Heart right ventricle (tissue), 16 donors: ENCODE results near the gene EDN2. TPM values are rescaled to one million over a fixed set of nuclear protein-coding genes. Genes with fewer than 3 reads are reported as not detected.

Experiments used
- ATAC-seq, 8 donors: fragments of 200-7000 bp; cut with Tn5 transposase; one replicate each; pipeline ENCODE4 v1.9.1; 2020; ENCODE audit warnings: mild to moderate bottlenecking in 8 of 8, moderate library complexity in 8 of 8, moderate number of reproducible peaks in 1 of 8
- DNase-seq, 2 donors: peaks; one replicate each; pipeline ENCODE4 v3.0.0-alpha.2; 2020
- H3K27ac ChIP-seq, 10 donors: fragments of 200-600 bp; sonication (generic) in 2 of 10; one replicate each; pipeline versions ENCODE4 v1.5.0 to v1.8.0; 2020 to 2022; ENCODE audit warnings: mild to moderate bottlenecking in 3 of 10
- H3K27me3 ChIP-seq, 7 donors: fragments of 200-600 bp; one replicate each; pipeline ENCODE4 v1.8.0; 2021 to 2022; ENCODE audit warnings: mild to moderate bottlenecking in 2 of 7
- H3K36me3 ChIP-seq, 9 donors: fragments of 200-600 bp; sonication (generic) in 1 of 9; one replicate each; pipeline versions ENCODE4 v1.5.0 to v1.8.0; 2020 to 2022; ENCODE audit warnings: mild to moderate bottlenecking in 2 of 9
- H3K4me1 ChIP-seq, 9 donors: fragments of 200-600 bp; sonication (generic) in 1 of 9; one replicate each; pipeline versions ENCODE4 v1.5.0 to v1.8.0; 2020 to 2022; ENCODE audit warnings: mild to moderate bottlenecking in 4 of 9
- H3K4me3 ChIP-seq, 10 donors: fragments of 200-600 bp; sonication (generic) in 2 of 10; one replicate each; pipeline versions ENCODE4 v1.5.0 to v1.8.0; 2020 to 2022; ENCODE audit warnings: mild to moderate bottlenecking in 7 of 10, moderate library complexity in 2 of 10
- H3K9me3 ChIP-seq, 11 donors: fragments of 200-600 bp in 10 of 11; sonication (generic) in 2 of 11; one replicate each; pipeline versions ENCODE4 v1.5.0 to v1.8.0; 2013 to 2022; ENCODE audit warnings: mild to moderate bottlenecking in 2 of 11, control low read depth in 1 of 11, moderate library complexity in 1 of 11
- WGBS, 2 donors: extraction: QIAGEN DNeasy Blood & Tissue Kit; methylation state at CpG; one replicate each; pipeline ENCODE4 v1.1.7; 2013; ENCODE audit warnings: inconsistent platforms in 1 of 2; 5-methylcytosine and 5-hydroxymethylcytosine counted together
- intact Hi-C, 10 donors: fragments of 100-400 bp; cut with DNase I; formaldehyde crosslinking; loops; one replicate each; pipeline versions ENCODE4 v1.11.1 to v1.14.2; 2022
- polyA plus RNA-seq, 2 donors: library from polyadenylated mRNA; stranded (reverse); fragments of 200-250 nt; gene quantifications; one replicate each; pipeline ENCODE4 v1.2.3, GENCODE V29; 2013
- total RNA-seq, 10 donors: library from RNA; stranded (reverse); fragmentation: NEBNext Ultra II Directional in 3 of 10; extraction: Animal tissue kit (Norgen Biotek cat#: 25700) in 3 of 10; gene quantifications; one replicate each; pipeline versions ENCODE4 v1.2.1 to v1.2.4, GENCODE V29; 2021 to 2023
- TF ChIP-seq, protein P1 (sequence below), 9 donors: fragments of 200-600 bp; sonication (generic) in 2 of 9; IDR thresholded peaks; one replicate each; pipeline versions ENCODE4 v1.5.0 to v1.8.0; 2021 to 2022; ENCODE audit warnings: antibody characterized with exemption in 9 of 9, mild to moderate bottlenecking in 5 of 9, moderate library complexity in 1 of 9
- donor health status: Arrhythmogenic right ventricular cardiomyopathy.
- donor health status: ischemic (EF 13 %, LVEDD 7.1; RV severe dilation, severe dysfunction).
- donor health status: healthy with polysubstance abuse.
- donor health status: DM: no; HTN: yes; CAD: no.
- donor health status: DM: no; HTN: no; CAD: no.
- donor health status: ischemic (EF 25% LVEDD 6.9; RV normal size, moderate dysfunction).
- donor health status: ischemic (EF 25% LVEDD 5.7; RV mildly dilated, moderate dysfunction).
- donor health status: healthy.
- donor health status: DM: yes; HTN: yes; CAD: no.
- donor health status: Ischemic cardiomyopathy.
- donor health status: ischemic (EF 35%, LVEDD 5.7; RV mildly dilated, moderate dysfunction).
- donor health status: nonischemic (EF 11% LVEDD 7.7; RV severe dilation, severe dysfunction).
- donor health status: DM: yes; HTN: yes; CAD: no.
- donor health status: PGD.
- donor health status: ischemic (EF 29% LVEDD 5.4; RV normal size, mild dysfunction).
- donor health status: nonischemic (EF 23%, LVEDD 6.1; RV moderate dilation, normal function).

The EDN2 gene
- total and polyA plus RNA-seq, 12 donors = 0.30 to 8.5 (median 1.0) TPM; not detected in 5

DNA sequence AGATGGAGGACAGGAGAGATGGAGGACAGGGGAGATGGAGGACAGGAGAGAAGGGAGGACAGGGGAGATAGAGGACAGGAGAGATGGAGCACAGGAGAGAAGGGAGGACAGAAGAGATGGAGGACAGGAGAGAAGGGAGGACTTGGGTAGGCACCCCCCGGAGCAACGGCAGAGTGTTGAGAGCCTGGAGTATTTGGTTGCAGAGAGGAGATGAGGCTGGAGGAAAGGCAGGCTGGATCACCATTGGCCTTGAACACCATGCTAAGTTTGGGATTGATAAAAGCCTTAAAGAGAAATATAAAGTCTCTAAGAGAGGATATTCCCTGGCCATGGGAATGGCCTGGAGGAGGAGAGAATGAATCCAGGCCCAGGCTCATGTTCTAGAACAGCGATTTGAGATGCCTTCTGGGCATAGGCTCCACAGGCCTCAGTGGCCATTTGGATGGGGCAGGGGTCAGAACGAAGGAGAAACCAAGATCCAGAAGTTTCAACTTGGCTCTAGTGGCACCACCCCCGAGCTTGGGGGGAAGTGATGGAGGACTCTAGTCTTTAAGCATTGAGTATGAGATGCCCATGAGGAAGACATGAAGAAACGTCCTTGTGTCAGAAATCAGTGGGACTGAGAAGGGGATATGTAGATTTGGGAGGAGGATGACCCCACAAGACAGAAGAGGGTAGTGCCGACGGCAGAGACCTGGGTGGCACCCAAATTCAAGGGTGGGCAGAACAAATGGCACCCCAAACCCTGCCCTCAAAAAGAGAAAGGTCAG, 47.9 kb upstream of the EDN2 start:
- ATAC-seq = no peak
- 89 to 95% methylated on average over 8 of the region's 8 CpGs for WGBS, 2 donors
- intact Hi-C loops = no loop called here

DNA sequence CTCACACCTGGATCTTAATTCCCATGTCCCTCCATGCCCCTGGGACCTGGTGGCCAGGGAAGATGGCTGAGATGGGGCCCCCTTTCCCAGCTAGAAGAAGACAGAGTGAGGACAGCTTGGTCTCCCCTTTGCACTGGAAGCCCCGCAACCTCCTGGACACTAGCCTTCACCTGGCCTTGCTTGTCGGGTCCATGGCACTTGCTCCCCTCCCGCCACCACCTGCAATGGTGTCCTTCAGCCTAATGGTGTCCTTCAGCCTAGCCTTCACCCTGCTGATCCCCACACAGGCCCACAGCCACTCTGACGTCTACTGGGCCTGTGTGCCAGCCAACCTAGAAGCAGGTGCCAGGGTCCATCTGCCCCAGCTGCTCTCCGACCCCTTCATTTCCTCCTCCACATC, 45.9 kb upstream of the EDN2 start:
- DNase-seq = no peak
- Histone ChIP-seq H3K36me3 (no peaks in the 10 kb centered on the region), H3K9me3 (no peaks in the 10 kb centered on the region), H3K27me3 (no peaks in the 10 kb centered on the region), H3K4me3 (no peak overlapping the region), H3K4me1 (peaks cover 0 to 2% (median 0%) of the 10 kb centered on the region in 9 donors), H3K27ac (no peak overlapping the region)
- no peak for ATAC-seq
- intact Hi-C loops = no loop called here
- WGBS, 2 donors = 90 to 95% methylated on average over 5 of the region's 5 CpGs
- TF ChIP-seq, protein P1, sequence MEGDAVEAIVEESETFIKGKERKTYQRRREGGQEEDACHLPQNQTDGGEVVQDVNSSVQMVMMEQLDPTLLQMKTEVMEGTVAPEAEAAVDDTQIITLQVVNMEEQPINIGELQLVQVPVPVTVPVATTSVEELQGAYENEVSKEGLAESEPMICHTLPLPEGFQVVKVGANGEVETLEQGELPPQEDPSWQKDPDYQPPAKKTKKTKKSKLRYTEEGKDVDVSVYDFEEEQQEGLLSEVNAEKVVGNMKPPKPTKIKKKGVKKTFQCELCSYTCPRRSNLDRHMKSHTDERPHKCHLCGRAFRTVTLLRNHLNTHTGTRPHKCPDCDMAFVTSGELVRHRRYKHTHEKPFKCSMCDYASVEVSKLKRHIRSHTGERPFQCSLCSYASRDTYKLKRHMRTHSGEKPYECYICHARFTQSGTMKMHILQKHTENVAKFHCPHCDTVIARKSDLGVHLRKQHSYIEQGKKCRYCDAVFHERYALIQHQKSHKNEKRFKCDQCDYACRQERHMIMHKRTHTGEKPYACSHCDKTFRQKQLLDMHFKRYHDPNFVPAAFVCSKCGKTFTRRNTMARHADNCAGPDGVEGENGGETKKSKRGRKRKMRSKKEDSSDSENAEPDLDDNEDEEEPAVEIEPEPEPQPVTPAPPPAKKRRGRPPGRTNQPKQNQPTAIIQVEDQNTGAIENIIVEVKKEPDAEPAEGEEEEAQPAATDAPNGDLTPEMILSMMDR (IDR thresholded peaks at IDR 0.05) = no peak

More for the DNA sequence above, 47.9 kb upstream of the EDN2 start:
- TF ChIP-seq, protein P1 (IDR thresholded peaks at IDR 0.05) = no peak
- no peak overlapping the region for H3K4me3 ChIP-seq
- no peak for DNase-seq
- no peaks in the 10 kb centered on the region for H3K27me3 ChIP-seq
- H3K9me3 ChIP-seq = no peaks in the 10 kb centered on the region
- H3K4me1 ChIP-seq = peaks cover 0 to 21% (median 13%) of the 10 kb centered on the region in 9 donors
- no peak overlapping the region for H3K27ac ChIP-seq
- no peaks in the 10 kb centered on the region for H3K36me3 ChIP-seq

DNA sequence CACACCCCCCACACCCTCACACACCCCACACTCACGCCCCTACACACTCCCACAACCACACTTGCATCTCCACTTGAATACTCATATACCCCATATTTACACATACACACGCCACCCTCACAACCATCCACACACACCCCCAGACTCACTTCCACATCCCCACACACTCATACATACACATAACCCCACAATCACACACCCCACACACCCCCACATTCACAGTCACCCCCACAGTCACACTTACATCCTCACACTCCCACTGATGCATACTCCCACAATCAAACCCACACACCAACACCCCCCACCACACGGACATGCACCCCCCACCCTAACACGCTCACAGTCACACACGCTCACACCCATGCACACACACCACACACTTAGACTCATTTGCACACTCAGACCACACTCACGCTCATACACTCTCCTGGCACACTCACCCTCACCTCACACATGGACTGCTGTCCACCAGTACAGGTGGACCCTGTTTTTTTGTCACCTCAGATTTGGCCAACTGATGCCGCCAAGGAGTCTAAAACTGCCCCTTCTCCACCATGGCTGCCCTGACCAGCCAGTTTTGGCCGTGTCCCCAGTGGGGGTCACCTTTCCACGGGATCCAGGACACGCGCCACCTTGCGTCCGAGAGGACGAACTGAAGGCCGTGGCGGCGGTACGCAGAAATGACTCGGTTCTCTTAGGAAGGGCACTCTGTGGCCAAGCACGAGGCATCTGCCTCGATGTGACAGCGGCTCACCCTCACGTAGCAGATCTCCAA, 45.3 kb upstream of the EDN2 start:
- no peaks in the 10 kb centered on the region for H3K27me3 ChIP-seq
- WGBS, 2 donors = 90 to 95% methylated on average over 23 of the region's 23 CpGs
- TF ChIP-seq, protein P1 (IDR thresholded peaks at IDR 0.05) = no peak
- intact Hi-C loops = no loop called here
- ATAC-seq = no peak
- H3K4me3 ChIP-seq = no peak overlapping the region
- no peak for DNase-seq
- no peaks in the 10 kb centered on the region for H3K9me3 ChIP-seq
- H3K36me3 ChIP-seq = peaks cover 0 to 1% (median 0%) of the 10 kb centered on the region in 9 donors
- H3K27ac ChIP-seq = no peak overlapping the region
- no peaks in the 10 kb centered on the region for H3K4me1 ChIP-seq

DNA sequence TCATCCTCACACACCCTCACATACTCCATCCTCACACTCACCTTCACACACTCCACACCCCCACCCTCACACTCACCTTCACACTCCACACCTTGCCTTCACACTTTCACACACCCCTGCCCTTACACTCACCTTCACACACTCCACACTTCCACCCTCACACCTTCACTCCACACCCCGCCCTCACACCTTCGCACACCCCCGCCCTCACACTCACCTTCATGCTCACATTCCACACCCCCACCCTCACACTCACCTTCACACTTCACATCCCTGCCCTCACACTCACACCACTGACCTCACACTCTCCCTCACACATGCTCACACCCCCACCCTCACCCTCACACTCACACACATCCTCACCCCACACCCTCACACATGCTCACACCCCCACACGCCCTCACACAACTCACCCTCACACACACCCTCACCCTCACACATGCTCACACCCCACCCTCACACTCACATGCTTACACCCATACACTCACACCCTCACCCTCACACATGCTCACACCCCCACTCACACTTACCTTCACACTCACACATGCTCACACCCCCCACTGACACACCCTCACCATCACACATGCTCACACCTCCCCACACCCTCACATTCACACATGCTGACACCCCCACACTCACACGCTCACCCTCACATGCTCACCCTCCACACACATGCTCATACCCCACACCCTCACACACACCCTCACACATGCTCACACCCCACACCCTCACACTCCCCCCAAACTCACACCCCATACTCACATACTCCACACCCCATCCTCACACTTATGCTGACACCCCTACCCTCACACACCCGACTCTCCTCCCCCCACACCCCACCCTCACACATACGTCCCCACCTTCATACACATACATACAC, 44.5 kb upstream of the EDN2 start:
- TF ChIP-seq, protein P1 (IDR thresholded peaks at IDR 0.05) = no peak
- 60 to 83% methylated on average over 7 of the region's 7 CpGs for WGBS, 2 donors
- Histone ChIP-seq H3K4me1 (no peaks in the 10 kb centered on the region), H3K36me3 (peaks cover 0 to 7% (median 0%) of the 10 kb centered on the region in 9 donors), H3K27ac (no peak overlapping the region), H3K27me3 (no peaks in the 10 kb centered on the region), H3K4me3 (no peak overlapping the region), H3K9me3 (no peaks in the 10 kb centered on the region)
- ATAC-seq (no peak), DNase-seq (no peak)
- intact Hi-C loops = no loop called here
